Measurements from ENCODE around the gene GZMA. TPM values are rescaled to one million over a fixed set of nuclear protein-coding genes. Genes with fewer than 3 reads are reported as not detected.
"Not testable (repeated sequence)": the region's sequence is repeated elsewhere in the genome, so short reads cannot be mapped to it uniquely, and the experiment has no call there.

Gene GZMA
- not detected in 2 replicates for total RNA-seq (2014; rRNA removed; shearing (Covaris generic))

GRCh38 chr5:55102348-55102747 is at the start of gene GZMA:
Gene GZMA, plus strand, starts transcription at chr5:55102646. Its CDS starts 37 bp downstream, at chr5:55102683.
- no peak for DNase-seq (ENCODE audit: low read depth)

GRCh38 chr5:55055183-55055582 is 47.3 kb upstream of the GZMA start:
- DNase-seq (ENCODE audit: low read depth): no peak

GRCh38 chr5:55062039-55062779 is 40.2 kb upstream of the GZMA start:
- DNase-seq (ENCODE audit: low read depth): no peak

GRCh38 chr5:55063220-55063863 is 39.1 kb upstream of the GZMA start:
- DNase-seq (ENCODE audit: low read depth): peak; percentile 10

GRCh38 chr5:55063899-55064298 is 38.5 kb upstream of the GZMA start:
- DNase-seq (ENCODE audit: low read depth): no peak

- DNase-seq (ENCODE audit: low read depth): no peak
These were observed 37.9 kb upstream of the GZMA start for GRCh38 chr5:55064523-55064922.

- no peak for DNase-seq (ENCODE audit: low read depth)
These were observed 36.2 kb upstream of the GZMA start for GRCh38 chr5:55066277-55066676.

- no peak for DNase-seq (ENCODE audit: low read depth)
These were observed 31.5 kb upstream of the GZMA start for GRCh38 chr5:55070968-55071367.

- DNase-seq (ENCODE audit: low read depth): no peak
These were observed 31.0 kb upstream of the GZMA start for GRCh38 chr5:55071413-55071812.

GRCh38 chr5:55072666-55073065 is 29.8 kb upstream of the GZMA start:
- no peak for DNase-seq (ENCODE audit: low read depth)

GRCh38 chr5:55073211-55073610 is 29.2 kb upstream of the GZMA start:
- DNase-seq (ENCODE audit: low read depth): no peak

GRCh38 chr5:55081541-55081940 is 20.9 kb upstream of the GZMA start:
- DNase-seq (ENCODE audit: low read depth): no peak

- not testable (repeated sequence) for DNase-seq (ENCODE audit: low read depth)
These were observed 13.1 kb upstream of the GZMA start for GRCh38 chr5:55089301-55089700.

GRCh38 chr5:55091011-55091410 is 11.4 kb upstream of the GZMA start:
- DNase-seq (ENCODE audit: low read depth): not testable (repeated sequence)

GRCh38 chr5:55096182-55096581 is 6.3 kb upstream of the GZMA start:
- no peak for DNase-seq (ENCODE audit: low read depth)

GRCh38 chr5:55096861-55097260 is 5.6 kb upstream of the GZMA start:
- no peak for DNase-seq (ENCODE audit: low read depth)

- not testable (repeated sequence) for DNase-seq (ENCODE audit: low read depth)
These were observed 1.3 kb upstream of the GZMA start for GRCh38 chr5:55101148-55101547.

GRCh38 chr5:55101556-55102276 is 730 bp upstream of the GZMA start:
- no peak for DNase-seq (ENCODE audit: low read depth)

GRCh38 chr5:55104036-55104772 is 1.8 kb downstream of the GZMA start:
- no peak for DNase-seq (ENCODE audit: low read depth)

- no peak for DNase-seq (ENCODE audit: low read depth)
These were observed 2.7 kb downstream of the GZMA start for GRCh38 chr5:55104946-55105701.

- not testable (repeated sequence) for DNase-seq (ENCODE audit: low read depth)
These were observed 3.5 kb downstream of the GZMA start for GRCh38 chr5:55105976-55106375.

Data from RPMI7951 (cell line).